Spleen (tissue), 7 donors: Measurements from ENCODE around the gene TRIM56.

Source experiments
- POLR2AphosphoS5 ChIP-seq, 3 donors: sonication (generic); formaldehyde crosslinking; IDR thresholded peaks; one replicate each; pipeline ENCODE4 v1.5.1; 2017; ENCODE audit warnings: antibody characterized with exemption in 3 of 3
- TF ChIP-seq, protein P1 (sequence below), 11 experiments: fragments of 200-600 bp in 7 of 11; fragments of 450-650 bp in 4 of 11; sonication (generic) in 4 of 11; IDR thresholded peaks in 8 of 11; conservative IDR thresholded peaks in 3 of 11; 1 replicate in 7 of 11; 2 replicates in 4 of 11; pipeline versions ENCODE4 v1.4.0 to v1.8.0; 2016 to 2021; ENCODE audit warnings: antibody characterized with exemption in 11 of 11, inconsistent platforms in 4 of 11, mild to moderate bottlenecking in 1 of 11
- donor health status: DM: no; HTN: no; CAD: no; lungs with moderate emphysema.
- donor health status: DM: no; HTN: no; CAD: no.
- donor health status: DM: no; HTN: no; CAD: no.

DNA sequence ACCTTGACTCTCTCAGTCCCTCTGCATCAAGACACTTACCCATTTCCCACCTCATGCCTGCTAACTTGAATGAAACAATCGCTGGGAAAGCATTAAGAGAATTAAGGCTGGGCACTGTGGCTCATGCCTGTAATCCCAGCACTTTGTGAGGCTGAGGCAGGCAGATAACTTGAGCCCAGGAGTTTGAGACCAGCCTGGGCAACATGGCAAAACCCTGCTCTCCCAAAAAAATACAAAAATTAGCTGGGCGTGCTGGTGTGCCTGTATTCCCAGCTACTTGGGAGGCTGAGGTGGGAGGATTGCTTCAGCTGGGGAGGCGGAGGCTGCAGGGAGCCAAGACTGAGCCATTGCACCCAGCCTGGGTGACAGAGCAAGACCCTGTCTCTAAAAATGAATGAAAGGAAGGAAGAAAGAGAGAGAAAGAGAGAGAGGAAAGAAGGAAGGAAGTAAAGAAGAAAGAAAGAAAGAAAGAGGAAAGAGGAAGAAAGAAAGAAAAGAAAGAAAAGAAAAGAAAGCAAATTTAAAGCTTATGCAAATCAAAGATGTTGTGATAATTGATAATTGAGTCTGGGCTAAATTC, 42.3 kb downstream of the TRIM56 start:
- TF ChIP-seq, protein P1, sequence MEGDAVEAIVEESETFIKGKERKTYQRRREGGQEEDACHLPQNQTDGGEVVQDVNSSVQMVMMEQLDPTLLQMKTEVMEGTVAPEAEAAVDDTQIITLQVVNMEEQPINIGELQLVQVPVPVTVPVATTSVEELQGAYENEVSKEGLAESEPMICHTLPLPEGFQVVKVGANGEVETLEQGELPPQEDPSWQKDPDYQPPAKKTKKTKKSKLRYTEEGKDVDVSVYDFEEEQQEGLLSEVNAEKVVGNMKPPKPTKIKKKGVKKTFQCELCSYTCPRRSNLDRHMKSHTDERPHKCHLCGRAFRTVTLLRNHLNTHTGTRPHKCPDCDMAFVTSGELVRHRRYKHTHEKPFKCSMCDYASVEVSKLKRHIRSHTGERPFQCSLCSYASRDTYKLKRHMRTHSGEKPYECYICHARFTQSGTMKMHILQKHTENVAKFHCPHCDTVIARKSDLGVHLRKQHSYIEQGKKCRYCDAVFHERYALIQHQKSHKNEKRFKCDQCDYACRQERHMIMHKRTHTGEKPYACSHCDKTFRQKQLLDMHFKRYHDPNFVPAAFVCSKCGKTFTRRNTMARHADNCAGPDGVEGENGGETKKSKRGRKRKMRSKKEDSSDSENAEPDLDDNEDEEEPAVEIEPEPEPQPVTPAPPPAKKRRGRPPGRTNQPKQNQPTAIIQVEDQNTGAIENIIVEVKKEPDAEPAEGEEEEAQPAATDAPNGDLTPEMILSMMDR (IDR thresholded peaks at IDR 0.05 in 8 of 11, conservative IDR thresholded peaks at IDR 0.05 in 3 of 11) = no peak
- TF ChIP-seq POLR2AphosphoS5 (IDR thresholded peaks at IDR 0.05) = no peak
